AG09309 (cell line): Measurements from ENCODE around the gene CYB561.
A peak's percentile ranks its signal among the peaks of the same experiment; 100 is the strongest.

Experiments
- DNase-seq: peaks from one replicate; pipeline ENCODE4 v3.0.0-alpha.2; 2010; ENCODE audit warnings: low read depth
- H3K4me3 ChIP-seq: 2 replicates; pipeline ENCODE4 v1.5.1; 2011; ENCODE audit warnings: mild to moderate bottlenecking, low read depth, low read length, moderate library complexity; ENCODE audit not compliant: control insufficient read depth
- CTCF ChIP-seq: IDR thresholded peaks from 2 replicates; pipeline ENCODE4 v1.5.1; 2011; ENCODE audit warnings: mild to moderate bottlenecking, low read depth, low read length, inconsistent platforms; ENCODE audit not compliant: insufficient read depth, control insufficient read depth; ENCODE audit errors: missing control alignments

The CYB561 gene

DNA sequence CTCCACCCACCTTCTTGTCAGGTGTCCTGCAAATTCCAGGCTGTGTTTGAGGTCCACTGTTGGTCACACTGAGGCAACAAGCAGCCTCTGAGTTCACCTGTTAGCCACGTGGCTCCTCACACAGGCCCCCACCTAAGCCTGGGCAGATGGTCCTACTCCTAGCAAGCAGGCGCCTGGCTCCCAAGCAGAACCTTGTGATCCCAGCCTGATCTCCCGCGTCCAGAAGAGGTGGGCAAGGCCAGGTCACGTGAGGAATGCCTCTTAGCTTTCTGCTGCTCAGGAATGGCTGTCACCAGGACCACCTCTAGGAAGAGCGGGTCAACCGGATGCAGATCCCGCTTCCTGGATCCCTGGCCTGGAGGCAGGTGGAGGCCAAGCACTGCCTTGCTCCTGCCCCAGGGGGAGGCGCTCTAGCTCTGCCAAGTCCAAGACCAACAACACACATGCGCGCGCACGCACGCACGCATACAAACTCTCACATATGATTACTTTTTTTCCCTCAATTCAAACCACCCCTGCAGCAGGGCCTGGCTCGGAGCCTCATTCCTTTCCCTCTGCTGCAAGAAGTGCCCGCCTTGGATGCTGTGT, 9.5 kb downstream of the CYB561 start:
- peak; percentile 20 for TF ChIP-seq CTCF
- DNase-seq, result no peak
- peak overlapping the region; percentile 28; the same call in 1 of the 2 replicates for H3K4me3 ChIP-seq

- H3K4me3 ChIP-seq, result no peak overlapping the region
- no peak for DNase-seq
- TF ChIP-seq CTCF, result no peak
These were observed 10.2 kb downstream of the CYB561 start for GRCh38 chr17:63435681-63436522.

GRCh38 chr17:63434951-63435571, 11.0 kb downstream of the CYB561 start:
- no peak for DNase-seq
- H3K4me3 ChIP-seq, result no peak overlapping the region
- TF ChIP-seq CTCF, result peak; percentile 22

DNA sequence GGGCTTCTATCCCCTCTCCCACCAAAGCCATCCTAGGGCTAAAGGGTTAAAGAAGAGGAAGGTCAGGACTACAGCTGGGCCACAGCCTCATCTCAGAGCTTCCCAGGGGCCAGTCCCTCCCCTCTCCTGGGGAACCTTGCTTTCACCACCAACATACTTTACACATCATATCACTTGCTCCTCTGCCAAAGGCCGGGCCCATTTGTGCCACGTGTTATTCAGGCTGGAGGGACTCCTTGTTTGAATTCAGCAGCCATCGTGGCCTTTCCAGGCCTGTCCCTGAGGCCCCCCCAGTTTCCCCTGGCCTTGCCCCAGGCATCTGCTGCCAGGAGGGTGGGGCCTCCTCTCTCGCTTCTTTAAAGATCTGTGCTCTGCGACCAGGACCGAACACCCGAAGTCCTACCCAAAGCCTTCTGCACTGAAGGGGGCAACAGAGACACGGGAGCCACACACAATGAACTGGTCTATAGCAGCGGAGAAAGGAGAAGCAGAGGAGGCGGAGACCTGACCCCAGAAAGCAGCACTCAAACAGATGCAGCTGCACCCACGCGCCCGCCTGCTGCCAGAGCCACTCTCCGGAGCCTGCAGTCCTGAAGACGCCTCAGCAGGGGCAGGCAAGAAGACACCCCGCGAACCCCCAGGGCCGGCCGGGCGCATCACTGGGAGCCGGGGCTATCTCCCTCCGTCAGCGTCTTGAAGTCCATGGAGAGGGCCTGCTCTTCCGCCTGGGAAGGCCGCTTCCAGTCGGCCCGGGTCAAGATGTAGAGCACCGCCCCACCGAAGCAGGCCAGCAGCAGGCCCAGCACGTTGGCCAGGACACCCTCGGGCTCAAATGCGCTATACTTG, 12.1 kb downstream of the CYB561 start:
- no peak overlapping the region for H3K4me3 ChIP-seq
- DNase-seq, result peak; percentile 90
- peak; percentile 18 for TF ChIP-seq CTCF

DNA sequence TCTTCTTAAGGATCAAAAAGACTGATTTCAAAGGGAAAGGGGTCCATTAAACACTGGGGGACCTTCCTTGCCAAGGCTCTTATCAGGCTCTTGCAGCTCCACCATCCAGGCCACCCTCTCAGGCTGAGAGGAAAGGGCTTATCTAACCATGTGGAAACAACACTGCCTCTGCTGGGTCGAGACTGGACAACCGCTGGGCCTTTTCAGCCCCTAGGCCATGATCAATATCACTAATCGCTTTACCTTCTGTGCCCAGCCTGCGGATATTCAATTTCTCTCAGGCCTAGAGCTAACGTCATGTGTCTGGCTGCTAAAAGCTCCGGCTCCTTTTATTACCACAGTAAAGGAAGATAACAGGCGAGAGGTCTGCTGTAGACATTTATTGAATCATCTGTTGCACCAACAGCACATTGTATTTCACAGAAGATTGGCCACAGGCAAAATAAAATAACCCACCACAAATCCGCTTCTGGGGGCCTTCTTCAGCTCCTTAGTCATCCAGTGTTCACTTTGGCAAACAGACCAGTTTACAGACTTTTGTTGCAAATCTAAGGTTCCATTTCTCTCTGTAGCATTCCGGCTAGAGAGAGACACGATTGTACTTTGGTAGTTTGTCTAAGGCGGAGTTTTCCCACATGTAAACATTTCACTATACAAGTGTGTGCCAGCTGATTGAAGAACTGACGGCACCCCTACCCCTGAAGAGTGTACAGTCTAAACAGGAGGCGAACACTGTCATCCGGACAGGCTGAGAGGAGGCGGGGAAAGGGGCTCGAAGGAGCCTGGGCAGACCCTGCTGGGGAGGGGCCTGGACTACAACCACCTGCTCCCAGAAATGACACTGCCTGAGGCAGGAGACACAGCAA, 13.9 kb downstream of the CYB561 start:
- peak; percentile 88 for DNase-seq
- H3K4me3 ChIP-seq, result no peak overlapping the region
- TF ChIP-seq CTCF, result no peak
